Neutrophil (primary cell): ENCODE measurements around the gene ACVR2B.

Experiments used
- H3K27ac ChIP-seq: fragments of 200-600 bp; sonication (generic); 2 replicates; pipeline ENCODE4 v1.5.1; 2016; ENCODE audit warnings: mild to moderate bottlenecking, moderate library complexity
- H3K27me3 ChIP-seq: fragments of 200-600 bp; sonication (generic); 2 replicates; pipeline ENCODE4 v1.6.0; 2016; ENCODE audit warnings: mild to moderate bottlenecking
- H3K36me3 ChIP-seq: fragments of 200-600 bp; sonication (generic); 2 replicates; pipeline ENCODE4 v1.5.1; 2017
- H3K4me1 ChIP-seq, 2 experiments: fragments of 200-600 bp in 1 of 2; sonication (generic) in 1 of 2; 1 replicate in 1 of 2; 2 replicates in 1 of 2; pipeline versions ENCODE4 v1.5.1 to v1.6.1; 2013 to 2016; ENCODE audit warnings: low read depth in 1 of 2, low read length in 1 of 2, mild to moderate bottlenecking in 1 of 2, moderate library complexity in 1 of 2; ENCODE audit not compliant: control insufficient read depth in 1 of 2, insufficient read depth in 1 of 2
- H3K4me3 ChIP-seq, 2 experiments: fragments of 200-600 bp in 1 of 2; sonication (generic) in 1 of 2; 1 replicate in 1 of 2; 2 replicates in 1 of 2; pipeline ENCODE4 v1.5.1; 2013 to 2016; ENCODE audit warnings: low read depth in 1 of 2, low read length in 1 of 2, mild to moderate bottlenecking in 1 of 2, moderate library complexity in 1 of 2
- H3K9me3 ChIP-seq: fragments of 200-600 bp; sonication (generic); 2 replicates; pipeline ENCODE4 v1.5.1; 2016
- TF ChIP-seq, protein P1 (sequence below): fragments of 200-600 bp; sonication (generic); IDR thresholded peaks from 2 replicates; pipeline ENCODE4 v1.5.1; 2016; ENCODE audit warnings: antibody characterized with exemption

The ACVR2B gene

GRCh38 chr3:38458796-38459498 lies 5.3 kb downstream of the ACVR2B start:
- peaks cover 18 to 19% of the 10 kb centered on the region in 2 experiments for H3K4me1 ChIP-seq
- no peak overlapping the region for H3K27ac ChIP-seq

DNA sequence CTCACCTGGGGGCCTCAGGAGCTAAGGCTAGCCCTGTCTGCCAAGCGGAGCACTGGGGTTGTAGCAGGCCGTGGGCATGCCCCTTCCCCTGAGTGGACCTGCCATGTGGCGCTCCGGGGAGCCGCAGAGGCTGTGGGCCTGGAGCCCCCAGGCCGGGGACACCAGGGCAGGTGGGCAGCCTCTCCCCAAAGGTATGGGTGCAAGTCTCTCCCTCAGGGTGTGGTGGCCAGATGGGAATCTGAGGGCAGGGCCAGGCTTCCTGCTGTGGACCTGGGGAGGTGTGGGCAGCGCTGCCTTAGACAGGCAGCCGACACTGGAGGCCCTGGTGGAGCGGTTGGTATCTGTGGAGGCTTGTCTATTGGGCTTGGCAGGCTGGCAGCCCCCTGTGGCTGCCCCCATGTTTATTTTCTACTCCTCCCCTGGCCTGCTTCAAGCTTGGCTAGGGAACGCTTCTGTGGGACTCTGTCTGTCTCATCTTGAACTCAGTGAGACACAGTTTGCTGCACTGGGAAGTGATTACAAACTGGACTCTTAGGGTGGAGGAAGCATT lies 5.9 kb downstream of the ACVR2B start:
- peaks cover 13 to 14% of the 10 kb centered on the region in 2 experiments for H3K4me1 ChIP-seq
- H3K4me3 ChIP-seq = no peak overlapping the region
- no peaks in the 10 kb centered on the region for H3K36me3 ChIP-seq
- H3K27ac ChIP-seq = no peak overlapping the region
- TF ChIP-seq, protein P1, sequence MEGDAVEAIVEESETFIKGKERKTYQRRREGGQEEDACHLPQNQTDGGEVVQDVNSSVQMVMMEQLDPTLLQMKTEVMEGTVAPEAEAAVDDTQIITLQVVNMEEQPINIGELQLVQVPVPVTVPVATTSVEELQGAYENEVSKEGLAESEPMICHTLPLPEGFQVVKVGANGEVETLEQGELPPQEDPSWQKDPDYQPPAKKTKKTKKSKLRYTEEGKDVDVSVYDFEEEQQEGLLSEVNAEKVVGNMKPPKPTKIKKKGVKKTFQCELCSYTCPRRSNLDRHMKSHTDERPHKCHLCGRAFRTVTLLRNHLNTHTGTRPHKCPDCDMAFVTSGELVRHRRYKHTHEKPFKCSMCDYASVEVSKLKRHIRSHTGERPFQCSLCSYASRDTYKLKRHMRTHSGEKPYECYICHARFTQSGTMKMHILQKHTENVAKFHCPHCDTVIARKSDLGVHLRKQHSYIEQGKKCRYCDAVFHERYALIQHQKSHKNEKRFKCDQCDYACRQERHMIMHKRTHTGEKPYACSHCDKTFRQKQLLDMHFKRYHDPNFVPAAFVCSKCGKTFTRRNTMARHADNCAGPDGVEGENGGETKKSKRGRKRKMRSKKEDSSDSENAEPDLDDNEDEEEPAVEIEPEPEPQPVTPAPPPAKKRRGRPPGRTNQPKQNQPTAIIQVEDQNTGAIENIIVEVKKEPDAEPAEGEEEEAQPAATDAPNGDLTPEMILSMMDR = no peak
- no peaks in the 10 kb centered on the region for H3K9me3 ChIP-seq
- H3K27me3 ChIP-seq = peaks cover 47% of the 10 kb centered on the region

More at GRCh38 chr3:38458796-38459498, 5.3 kb downstream of the ACVR2B start:
- Histone ChIP-seq H3K9me3 (no peaks in the 10 kb centered on the region), H3K27me3 (peaks cover 53% of the 10 kb centered on the region), H3K36me3 (no peaks in the 10 kb centered on the region), H3K4me3 (no peak overlapping the region)
- TF ChIP-seq, protein P1 = no peak

- TF ChIP-seq, protein P1 = no peak
- no peaks in the 10 kb centered on the region for H3K9me3 ChIP-seq
- H3K4me3 ChIP-seq = no peak overlapping the region
- H3K27ac ChIP-seq = no peak overlapping the region
- H3K36me3 ChIP-seq = no peaks in the 10 kb centered on the region
- peaks cover 3% of the 10 kb centered on the region in 2 experiments for H3K4me1 ChIP-seq
- H3K27me3 ChIP-seq = peaks cover 36% of the 10 kb centered on the region
These were observed 6.9 kb downstream of the ACVR2B start for GRCh38 chr3:38460377-38461270.

GRCh38 chr3:38465588-38466154 lies 12.0 kb downstream of the ACVR2B start:
- H3K4me1 ChIP-seq = no peaks in the 10 kb centered on the region
- no peak overlapping the region for H3K27ac ChIP-seq
- peaks cover 7% of the 10 kb centered on the region for H3K27me3 ChIP-seq
- H3K9me3 ChIP-seq = peaks cover 7% of the 10 kb centered on the region
- H3K4me3 ChIP-seq = no peak overlapping the region
- TF ChIP-seq, protein P1 = no peak
- no peaks in the 10 kb centered on the region for H3K36me3 ChIP-seq

DNA sequence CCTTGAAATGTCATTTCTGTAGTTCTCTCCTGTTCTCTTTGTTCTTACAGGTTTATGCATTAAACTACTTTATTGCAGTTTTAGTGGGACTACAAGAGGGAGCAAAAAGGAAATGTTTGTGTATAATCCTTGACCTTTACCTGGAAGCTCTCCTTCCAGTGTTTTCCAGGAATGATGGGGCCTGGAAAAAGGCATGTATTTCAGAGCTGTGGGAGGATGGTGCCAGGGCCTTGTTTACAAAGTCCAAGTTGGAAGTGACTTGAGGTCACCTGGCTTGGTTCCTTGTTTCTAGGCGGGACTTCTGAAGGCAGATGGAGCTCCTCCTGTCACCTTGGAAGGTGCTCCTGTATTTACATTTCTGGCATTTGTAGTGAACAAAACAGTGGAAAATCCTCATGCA lies 15.1 kb downstream of the ACVR2B start:
- no peaks in the 10 kb centered on the region for H3K4me1 ChIP-seq
- H3K36me3 ChIP-seq = no peaks in the 10 kb centered on the region
- H3K4me3 ChIP-seq = no peak overlapping the region
- no peaks in the 10 kb centered on the region for H3K27me3 ChIP-seq
- H3K9me3 ChIP-seq = peaks cover 7% of the 10 kb centered on the region
- TF ChIP-seq, protein P1 = no peak
- H3K27ac ChIP-seq = no peak overlapping the region
